Activated CD4-positive, alpha-beta T cell treated with anti-CD3 and anti-CD28 coated beads for 36 hours (primary cell): Measurements from ENCODE around the gene PCNA. TPM values are rescaled to one million over a fixed set of nuclear protein-coding genes. Genes with fewer than 3 reads are reported as not detected.
"Not testable (repeated sequence)": the region's sequence is repeated elsewhere in the genome, so short reads cannot be mapped to it uniquely, and the experiment has no call there.

ENCODE experiments used
- ATAC-seq: fragments of 200-7000 bp; cut with Tn5 transposase; one replicate; pipeline ENCODE4 v1.10.0; 2021; ENCODE audit warnings: mild to moderate bottlenecking, moderate library complexity
- CTCF ChIA-PET: fragments of 350-600 bp; sonication (Branson Sonifier 250); formaldehyde crosslinking; loops from one replicate; lab custom pipeline; 2021; ENCODE audit warnings: antibody characterized with exemption; lab: Charles Lee
- POLR2A ChIA-PET: fragments of 350-600 bp; sonication (Branson Sonifier 250); formaldehyde crosslinking; loops from one replicate; lab custom pipeline; 2021; ENCODE audit warnings: antibody characterized with exemption, inconsistent platforms; lab: Charles Lee
- DNase-seq: peaks from one replicate; pipeline ENCODE4 v3.0.0-alpha.2; 2020
- H3K27ac Mint-ChIP-seq: one replicate; pipeline ENCODE4 v1.8.0; 2021; ENCODE audit warnings: mixed read lengths
- H3K27me3 Mint-ChIP-seq: one replicate; pipeline ENCODE4 v1.8.0; 2021; ENCODE audit warnings: mixed read lengths
- H3K36me3 Mint-ChIP-seq: one replicate; pipeline ENCODE4 v1.8.0; 2021; ENCODE audit warnings: low read depth, mixed read lengths
- H3K4me1 Mint-ChIP-seq: one replicate; pipeline ENCODE4 v1.8.0; 2021; ENCODE audit warnings: mixed read lengths
- H3K4me3 Mint-ChIP-seq: one replicate; pipeline ENCODE4 v1.8.0; 2021; ENCODE audit warnings: mild to moderate bottlenecking, moderate library complexity, mixed read lengths
- H3K9me3 Mint-ChIP-seq: one replicate; pipeline ENCODE4 v1.8.0; 2021; ENCODE audit warnings: low read depth, mixed read lengths
- intact Hi-C, 2 experiments: fragments of 100-400 bp; cut with DNase I in 1 of 2; cut with micrococcal nuclease in 1 of 2; formaldehyde crosslinking; loops; one replicate each; pipeline versions ENCODE4 v1.14.2 to v1.15.1; 2022 to 2024; cut with DNase I, micrococcal nuclease
- total RNA-seq, 2 experiments: library from RNA; stranded (reverse); gene quantifications; one replicate each; pipeline ENCODE4 v1.2.3, GENCODE V29; 2021

The PCNA gene
- total RNA-seq, 2 experiments from 2014 or later, result 494 to 576 TPM

GRCh38 chr20:5120185-5120476 is 373 bp upstream of the PCNA start:
- Mint-ChIP-seq H3K9me3 (no peaks in the 10 kb centered on the region), H3K36me3 (peaks cover 38% of the 10 kb centered on the region), H3K27me3 (no peaks in the 10 kb centered on the region), H3K27ac (peak overlapping the region; percentile 98), H3K4me1 (peaks cover 41% of the 10 kb centered on the region), H3K4me3 (peak overlapping the region; percentile 92)
- no peak for DNase-seq
- ChIA-PET CTCF (interaction anchor here (0.8 to 2.5 kb wide), 4 partner anchors 20 to 397 kb away, joined by 3 to 10 read pairs (median 4); no protein-coding TSS in a partner anchor), POLR2A (interaction anchor here (0.6 to 1.1 kb wide), 2 partner anchors 8 to 73 kb away, joined by 4 read pairs; no protein-coding TSS in a partner anchor)
- no peak for ATAC-seq
- intact Hi-C loops, result loop anchor here in 1 of 2 experiments (10.0 kb wide), 1 partner anchor 635 kb away; the partner anchor contains the start of gene SHLD1

GRCh38 chr20:5119143-5119434 is 669 bp downstream of the PCNA start:
- ChIA-PET POLR2A (interaction anchor here (0.6 to 1.3 kb wide), 2 partner anchors 8 to 27 kb away, joined by 3 to 4 read pairs; no protein-coding TSS in a partner anchor), CTCF (interaction anchor here (2.5 kb wide), 1 partner anchor 18 kb away, joined by 10 read pairs; no protein-coding TSS in a partner anchor)
- DNase-seq (no peak), ATAC-seq (no peak)
- H3K36me3 Mint-ChIP-seq, result peaks cover 49% of the 10 kb centered on the region
- no peaks in the 10 kb centered on the region for H3K27me3 Mint-ChIP-seq
- H3K4me1 Mint-ChIP-seq, result peaks cover 47% of the 10 kb centered on the region
- H3K9me3 Mint-ChIP-seq, result no peaks in the 10 kb centered on the region
- H3K4me3 Mint-ChIP-seq, result peak overlapping the region; percentile 92
- H3K27ac Mint-ChIP-seq, result peak overlapping the region; percentile 98
- intact Hi-C loops, result loop anchor here (1.0 kb wide), 1 partner anchor 8 kb away; the partner anchor contains the start of gene CDS2 (in 2 of the 2)

GRCh38 chr20:5118220-5119142 is 1.3 kb downstream of the PCNA start:
- Mint-ChIP-seq H3K9me3 (no peaks in the 10 kb centered on the region), H3K36me3 (peaks cover 53% of the 10 kb centered on the region), H3K27me3 (no peaks in the 10 kb centered on the region), H3K4me3 (peak overlapping the region; percentile 92), H3K27ac (peak overlapping the region; percentile 98), H3K4me1 (peaks cover 50% of the 10 kb centered on the region)
- CTCF ChIA-PET, result interaction anchor here (0.8 to 2.5 kb wide), 2 partner anchors 18 to 109 kb away, joined by 3 to 10 read pairs; no protein-coding TSS in a partner anchor
- no peak for ATAC-seq
- POLR2A ChIA-PET, result interaction anchor here (0.6 to 1.3 kb wide), 3 partner anchors 8 to 26 kb away, joined by 3 to 6 read pairs (median 4); partner anchors contain the start of gene CDS2
- intact Hi-C loops, result loop anchor here (1.0 kb wide), 1 partner anchor 9 kb away; the partner anchor contains the start of gene CDS2 (in 2 of the 2)
- peak; percentile 23 for DNase-seq

- Mint-ChIP-seq H3K4me3 (peak overlapping the region; percentile 92), H3K27ac (peak overlapping the region; percentile 98), H3K36me3 (peaks cover 62% of the 10 kb centered on the region), H3K27me3 (no peaks in the 10 kb centered on the region), H3K4me1 (peaks cover 57% of the 10 kb centered on the region), H3K9me3 (no peaks in the 10 kb centered on the region)
- POLR2A ChIA-PET, result interaction anchor here (0.6 to 1.2 kb wide), 4 partner anchors 14 to 73 kb away, joined by 3 to 4 read pairs (median 3); no protein-coding TSS in a partner anchor
- DNase-seq (no peak), ATAC-seq (no peak)
- CTCF ChIA-PET, result interaction anchor here (0.7 to 1.1 kb wide), 3 partner anchors 12 to 324 kb away, joined by 3 to 4 read pairs (median 3); no protein-coding TSS in a partner anchor
- intact Hi-C loops, result no loop called here
Measured at GRCh38 chr20:5116875-5117274, 2.9 kb downstream of the PCNA start.

GRCh38 chr20:5114403-5114802 is 5.4 kb downstream of the PCNA start:
- DNase-seq, result no peak
- intact Hi-C loops, result no loop called here
- H3K4me3 Mint-ChIP-seq, result peak overlapping the region; percentile 98
- H3K27ac Mint-ChIP-seq, result peak overlapping the region; percentile 47
- H3K27me3 Mint-ChIP-seq, result no peaks in the 10 kb centered on the region
- H3K9me3 Mint-ChIP-seq, result no peaks in the 10 kb centered on the region
- H3K36me3 Mint-ChIP-seq, result peaks cover 73% of the 10 kb centered on the region
- ChIA-PET POLR2A (interaction anchor here (0.6 kb wide), 1 partner anchor 33 kb away, joined by 3 read pairs; no protein-coding TSS in a partner anchor), CTCF (interaction anchor here (0.5 to 1.4 kb wide), 4 partner anchors 12 to 1265 kb away, joined by 3 to 5 read pairs (median 3); no protein-coding TSS in a partner anchor)
- peaks cover 44% of the 10 kb centered on the region for H3K4me1 Mint-ChIP-seq
- no peak for ATAC-seq

- peak overlapping the region; percentile 97 for H3K27ac Mint-ChIP-seq
- H3K4me1 Mint-ChIP-seq, result peaks cover 44% of the 10 kb centered on the region
- ChIA-PET CTCF (interaction anchor here (0.6 kb wide), 1 partner anchor 60 kb away, joined by 3 read pairs; no protein-coding TSS in a partner anchor), POLR2A (no interaction called here)
- intact Hi-C loops, result no loop called here
- H3K9me3 Mint-ChIP-seq, result no peaks in the 10 kb centered on the region
- no peaks in the 10 kb centered on the region for H3K27me3 Mint-ChIP-seq
- H3K4me3 Mint-ChIP-seq, result peak overlapping the region; percentile 98
- peaks cover 74% of the 10 kb centered on the region for H3K36me3 Mint-ChIP-seq
- no peak for ATAC-seq
- no peak for DNase-seq
Measured at GRCh38 chr20:5113615-5113986, 6.2 kb downstream of the PCNA start.

GRCh38 chr20:5109276-5109675 is 10.5 kb downstream of the PCNA start:
- ChIA-PET CTCF (no interaction called here), POLR2A (no interaction called here)
- H3K36me3 Mint-ChIP-seq, result peaks cover 48% of the 10 kb centered on the region
- ATAC-seq, result no peak
- intact Hi-C loops, result loop anchor here in 1 of 2 experiments (10.0 kb wide), 1 partner anchor 104 kb away; the partner anchor contains the start of gene SLC23A2
- no peak overlapping the region for H3K4me3 Mint-ChIP-seq
- peaks cover 14% of the 10 kb centered on the region for H3K4me1 Mint-ChIP-seq
- no peak for DNase-seq
- H3K27ac Mint-ChIP-seq, result no peak overlapping the region
- no peaks in the 10 kb centered on the region for H3K27me3 Mint-ChIP-seq
- no peaks in the 10 kb centered on the region for H3K9me3 Mint-ChIP-seq

GRCh38 chr20:5104479-5104878 is 15.3 kb downstream of the PCNA start:
- ATAC-seq (no peak), DNase-seq (no peak)
- Mint-ChIP-seq H3K4me1 (peaks cover 5% of the 10 kb centered on the region), H3K9me3 (no peaks in the 10 kb centered on the region), H3K27ac (no peak overlapping the region), H3K36me3 (peaks cover 52% of the 10 kb centered on the region), H3K4me3 (no peak overlapping the region), H3K27me3 (no peaks in the 10 kb centered on the region)
- ChIA-PET CTCF (interaction anchor here (0.6 to 1.0 kb wide), 4 partner anchors 25 to 900 kb away, joined by 3 to 6 read pairs (median 4); no protein-coding TSS in a partner anchor), POLR2A (no interaction called here)
- intact Hi-C loops, result loop anchor here (5.0 to 10.0 kb wide), 3 partner anchors 100 to 497 kb away; partner anchors contain the start of gene SLC23A2 (in 1 of the 2)

- ChIA-PET CTCF (interaction anchor here (0.5 to 5.2 kb wide), 46 partner anchors 10 to 435 kb away, joined by 3 to 63 read pairs (median 4); partner anchors contain the start of genes CDS2 and PCNA), POLR2A (interaction anchor here (0.6 kb wide), 1 partner anchor 16 kb away, joined by 3 read pairs; no protein-coding TSS in a partner anchor)
- DNase-seq, result peak; percentile 84
- intact Hi-C loops, result loop anchor here (1.0 to 10.0 kb wide), 7 partner anchors 22 to 494 kb away; partner anchors contain the start of gene SLC23A2 (in 1 of the 2)
- Mint-ChIP-seq H3K4me1 (peaks cover 5% of the 10 kb centered on the region), H3K27me3 (no peaks in the 10 kb centered on the region), H3K27ac (no peak overlapping the region), H3K36me3 (peaks cover 54% of the 10 kb centered on the region), H3K9me3 (no peaks in the 10 kb centered on the region), H3K4me3 (no peak overlapping the region)
- peak; percentile 89 for ATAC-seq
Measured at GRCh38 chr20:5100684-5101347, 18.9 kb downstream of the PCNA start.

- H3K27ac Mint-ChIP-seq, DNase-seq, ATAC-seq, H3K4me3 Mint-ChIP-seq, POLR2A ChIA-PET, H3K4me1 Mint-ChIP-seq, H3K27me3 Mint-ChIP-seq, H3K9me3 Mint-ChIP-seq: not testable (repeated sequence)
- H3K36me3 Mint-ChIP-seq, result peaks cover 54% of the 10 kb centered on the region
- intact Hi-C loops, result loop anchor here (1.0 to 10.0 kb wide), 7 partner anchors 21 to 493 kb away; partner anchors contain the start of gene SLC23A2 (in 1 of the 2)
- CTCF ChIA-PET, result interaction anchor here (0.7 to 5.2 kb wide), 17 partner anchors 11 to 364 kb away, joined by 3 to 63 read pairs (median 7); partner anchors contain the start of gene PCNA
Measured at GRCh38 chr20:5099909-5100308, 19.8 kb downstream of the PCNA start.
